Esophagus mucosa (tissue), 1 donor: Measurements from ENCODE around the gene GSTA3. TPM values are rescaled to one million over a fixed set of nuclear protein-coding genes. Genes with fewer than 3 reads are reported as not detected.
"Not testable (repeated sequence)": the region's sequence is repeated elsewhere in the genome, so short reads cannot be mapped to it uniquely, and the experiment has no call there.

Experiments
- ATAC-seq: fragments of 200-7000 bp; cut with Tn5 transposase; one replicate; pipeline ENCODE4 v1.9.1; 2020
- total RNA-seq: library from RNA; stranded (reverse); gene quantifications from one replicate; pipeline ENCODE4 v1.2.4, GENCODE V29; 2023
- donor health status: DM: yes; HTN: yes; CAD: no.

The GSTA3 gene
- total RNA-seq, 1 donor from 2014 or later: not detected

DNA sequence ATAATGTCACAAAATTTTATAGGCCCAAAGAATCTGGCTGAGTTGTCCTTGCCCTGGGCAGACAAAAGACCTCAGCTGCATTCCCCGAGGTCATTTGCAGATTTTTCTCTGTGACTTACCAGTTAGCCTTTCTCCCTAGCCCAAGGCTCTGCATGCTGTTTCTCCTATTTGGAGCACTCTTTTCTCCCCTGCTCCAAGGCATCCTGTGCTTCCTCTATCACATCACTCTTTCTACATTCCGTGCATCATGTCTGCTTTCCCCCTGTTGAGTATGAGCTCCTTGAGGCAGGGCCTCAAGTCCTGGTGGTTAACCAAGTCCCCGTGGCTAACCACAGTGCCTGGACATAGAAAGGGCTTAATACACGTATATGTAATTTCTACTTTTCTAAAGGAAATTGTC lies 593 bp upstream of the GSTA3 start:
- ATAC-seq: no peak

- no peak for ATAC-seq
Measured at GRCh38 chr6:52909131-52909530, 367 bp downstream of the GSTA3 start.

DNA sequence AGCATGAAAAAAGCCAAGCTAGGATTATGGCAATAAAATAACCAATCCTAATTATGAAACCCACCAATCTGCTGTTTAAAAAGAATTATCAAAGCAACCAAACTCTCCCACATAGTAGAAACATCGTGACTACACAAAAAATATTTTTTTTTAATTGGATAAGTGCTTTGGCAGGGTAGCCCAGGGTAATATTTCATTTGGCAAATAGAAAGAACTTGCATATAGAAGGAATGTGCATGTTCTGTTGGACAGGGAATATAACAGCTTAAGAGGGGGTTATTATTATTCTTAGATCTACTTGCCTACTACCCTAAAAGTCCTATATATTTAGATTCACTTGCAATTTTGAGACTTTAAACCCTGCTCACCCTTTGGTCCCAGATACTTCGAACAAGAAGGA lies 972 bp downstream of the GSTA3 start:
- ATAC-seq: no peak

DNA sequence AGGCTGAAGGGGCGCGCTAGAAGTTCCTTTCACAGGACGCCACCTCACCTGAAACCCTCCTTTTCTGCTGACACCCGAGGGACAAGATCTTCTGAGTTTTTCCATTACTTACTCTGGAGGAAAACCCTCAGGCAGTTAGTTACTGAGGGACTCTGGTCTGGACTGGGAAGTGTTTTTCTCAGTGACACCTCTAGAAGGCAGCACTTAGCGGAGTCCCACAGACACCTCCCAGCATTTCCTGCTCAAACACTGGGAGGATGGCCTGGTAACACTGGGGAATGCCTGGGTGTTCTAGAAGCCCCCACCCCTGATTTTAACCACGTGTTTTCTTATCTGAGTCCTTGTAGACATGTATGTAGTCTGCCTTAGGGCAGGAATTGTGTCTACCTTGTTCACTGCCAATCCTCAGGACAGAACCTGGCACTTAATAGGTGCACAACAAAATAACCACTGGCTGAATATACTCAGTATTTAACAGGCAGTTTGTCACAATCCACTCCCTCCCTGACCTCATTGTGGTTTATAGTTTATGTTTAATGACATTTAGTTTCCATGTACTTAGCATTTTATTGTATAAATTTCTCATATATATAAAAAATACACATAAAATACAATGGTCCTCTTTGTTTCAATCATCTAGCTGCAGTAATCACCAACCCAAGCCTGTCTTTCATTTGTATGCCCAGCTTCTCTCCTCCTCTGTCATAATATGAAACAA lies 4.8 kb downstream of the GSTA3 start:
- no peak for ATAC-seq

- no peak for ATAC-seq
Measured at GRCh38 chr6:52900536-52900935, 9.0 kb downstream of the GSTA3 start.

GRCh38 chr6:52895790-52896189 lies 13.7 kb downstream of the GSTA3 start:
- ATAC-seq: not testable (repeated sequence)

GRCh38 chr6:52894285-52894684 lies 15.2 kb downstream of the GSTA3 start:
- ATAC-seq: no peak

- no peak for ATAC-seq
Measured at GRCh38 chr6:52893803-52894202, 15.7 kb downstream of the GSTA3 start.

DNA sequence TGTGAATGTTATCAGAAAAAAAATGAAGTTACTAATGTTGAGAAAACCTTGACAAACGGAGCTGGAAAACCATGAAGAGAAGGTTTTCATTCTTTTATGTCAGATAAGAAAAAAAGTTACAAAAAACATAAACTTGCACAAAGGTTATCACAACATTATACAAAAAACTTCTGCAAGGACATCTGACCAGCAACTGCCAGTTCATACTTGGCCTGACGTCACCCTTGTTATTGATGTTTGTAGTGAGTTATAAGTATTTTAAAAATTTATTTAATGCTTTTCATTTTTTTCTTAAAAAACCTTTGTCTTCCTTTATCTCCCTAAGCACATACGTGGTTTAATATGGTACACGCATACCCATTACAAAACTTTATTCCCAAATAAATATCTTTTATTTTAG lies 16.3 kb downstream of the GSTA3 start:
- no peak for ATAC-seq

DNA sequence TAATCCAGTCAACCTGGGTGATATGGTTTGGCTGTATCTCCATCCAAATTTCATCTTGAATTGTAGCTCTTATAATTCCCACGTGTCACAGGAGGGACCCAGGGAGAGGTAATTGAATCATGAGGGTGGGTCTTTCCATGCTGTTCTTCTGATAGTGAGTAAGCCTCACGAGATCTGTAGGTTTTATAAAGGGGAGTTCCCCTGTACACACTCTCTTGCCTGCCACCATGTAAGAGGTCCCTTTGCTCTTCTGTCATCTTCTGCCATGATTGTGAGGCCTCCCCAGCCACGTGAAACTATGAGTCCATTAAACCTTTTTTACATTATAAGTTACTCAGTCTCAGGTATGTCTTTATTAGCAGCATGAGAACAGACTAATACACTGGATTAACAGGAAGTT lies 19.5 kb downstream of the GSTA3 start:
- no peak for ATAC-seq

GRCh38 chr6:52887910-52888524 lies 21.5 kb downstream of the GSTA3 start:
- peak; percentile 29 for ATAC-seq

DNA sequence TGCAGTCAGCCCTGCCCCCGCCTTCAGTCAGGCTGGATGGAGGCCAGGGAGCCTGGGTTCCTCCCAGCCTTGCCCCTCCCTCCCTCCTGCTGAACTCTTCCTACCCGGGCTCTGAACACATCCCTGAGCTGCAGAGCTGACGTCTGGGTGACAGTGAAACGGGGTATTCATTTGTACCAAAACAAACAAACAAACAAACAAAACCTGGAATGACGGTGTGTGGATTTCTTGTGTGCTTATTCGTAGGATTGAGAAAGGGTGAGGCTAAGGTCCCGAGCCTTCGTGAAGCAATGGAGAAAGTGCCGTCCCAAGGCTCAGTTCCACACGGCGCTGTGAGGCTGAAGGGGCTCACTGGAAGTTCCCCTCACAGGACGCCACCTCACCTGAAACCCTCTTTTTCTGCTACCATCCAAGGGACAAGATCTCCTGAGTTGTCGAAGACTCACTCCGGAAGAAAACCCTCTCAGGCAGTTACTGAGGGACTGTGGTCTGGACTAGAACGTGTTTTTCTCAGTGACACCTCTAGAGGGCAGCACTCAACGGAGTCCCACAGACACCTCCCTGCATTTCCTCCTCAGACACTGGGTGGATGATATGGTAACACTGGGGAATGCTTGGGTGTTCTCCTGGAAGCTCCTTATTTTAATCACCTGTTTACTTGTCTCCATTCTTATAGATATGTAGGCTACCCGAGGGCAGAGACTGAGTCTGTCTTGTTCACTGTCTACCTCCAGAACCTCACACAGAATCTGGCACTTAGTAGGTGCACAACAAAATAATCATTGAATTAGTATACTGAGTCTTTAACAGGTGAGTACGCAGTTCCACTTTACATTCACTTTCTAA lies 27.3 kb downstream of the GSTA3 start:
- peak; percentile 99 for ATAC-seq

DNA sequence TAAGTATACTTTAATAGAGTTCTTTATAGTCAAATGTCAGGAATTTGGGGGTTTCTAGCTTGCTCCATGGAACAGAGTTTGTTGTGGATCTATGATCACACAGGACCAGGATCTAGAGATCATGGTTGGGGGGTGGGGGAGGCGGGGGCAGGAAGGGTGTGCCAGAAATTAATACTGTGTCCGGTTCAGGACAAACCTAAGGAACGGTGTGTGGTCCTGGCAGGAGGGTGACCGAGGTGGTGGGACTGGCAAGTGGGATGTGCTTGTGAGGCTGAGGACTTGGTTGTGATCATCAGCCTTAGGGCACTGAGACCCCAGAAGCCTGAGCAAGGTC lies 27.9 kb downstream of the GSTA3 start:
- ATAC-seq: peak; percentile 22

DNA sequence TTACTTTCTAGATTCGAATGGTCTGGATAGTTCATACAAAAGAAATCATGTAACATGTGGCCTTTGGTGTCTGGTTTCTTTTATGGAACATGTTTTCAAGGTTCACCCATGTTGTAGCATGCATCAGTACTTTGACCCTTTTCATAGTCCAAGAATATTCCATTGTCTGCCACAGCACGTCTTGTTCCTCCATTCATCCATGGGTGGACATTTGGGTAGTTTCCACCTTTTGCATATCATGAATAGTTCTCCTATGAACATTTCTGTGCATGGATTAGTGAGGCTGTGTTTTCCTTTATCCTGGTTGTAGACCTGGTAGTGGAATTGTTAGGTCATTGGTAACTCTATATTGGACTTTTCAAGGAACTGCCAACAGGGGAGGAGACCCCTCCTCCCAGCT lies 31.7 kb downstream of the GSTA3 start:
- ATAC-seq: no peak

- ATAC-seq: peak; percentile 27
Measured at GRCh38 chr6:52877168-52877567, 32.3 kb downstream of the GSTA3 start.

DNA sequence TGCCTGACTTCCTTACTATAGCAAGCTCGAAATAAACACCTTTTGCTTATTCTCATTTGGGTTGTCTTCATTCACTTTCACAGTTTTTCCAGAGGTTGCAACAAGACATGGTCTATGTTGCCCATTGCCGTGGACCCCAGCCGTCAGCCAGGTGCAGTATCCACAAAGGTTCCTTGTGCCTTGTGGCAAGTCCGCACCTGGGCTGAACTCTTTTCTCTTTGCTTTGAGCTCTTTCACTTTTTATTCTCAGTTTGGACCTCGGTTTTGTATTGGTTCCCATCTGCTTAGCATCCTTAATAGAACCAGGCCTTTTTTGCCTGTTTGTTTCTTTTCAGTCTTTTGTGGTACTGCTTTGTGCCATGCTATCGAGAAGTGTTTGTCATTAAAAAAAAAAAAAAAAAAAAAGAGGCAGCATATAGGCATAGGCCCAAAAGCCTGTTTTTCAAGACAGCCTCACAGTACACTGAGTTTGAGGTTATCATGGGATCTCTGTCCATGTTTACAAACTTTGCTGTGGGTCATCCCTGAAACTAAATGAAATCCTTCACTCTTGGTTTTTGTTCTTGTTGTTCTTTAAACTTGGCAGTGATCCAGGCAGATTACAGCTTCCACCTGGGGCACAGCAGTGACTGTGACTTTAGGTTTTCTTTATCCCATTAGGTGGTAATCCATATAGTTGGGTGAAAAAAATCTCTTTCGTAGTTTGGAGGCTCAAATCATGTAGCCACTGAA lies 33.3 kb downstream of the GSTA3 start:
- ATAC-seq: no peak

- ATAC-seq: peak; percentile 97
Measured at GRCh38 chr6:52872031-52872430, 37.5 kb downstream of the GSTA3 start.

DNA sequence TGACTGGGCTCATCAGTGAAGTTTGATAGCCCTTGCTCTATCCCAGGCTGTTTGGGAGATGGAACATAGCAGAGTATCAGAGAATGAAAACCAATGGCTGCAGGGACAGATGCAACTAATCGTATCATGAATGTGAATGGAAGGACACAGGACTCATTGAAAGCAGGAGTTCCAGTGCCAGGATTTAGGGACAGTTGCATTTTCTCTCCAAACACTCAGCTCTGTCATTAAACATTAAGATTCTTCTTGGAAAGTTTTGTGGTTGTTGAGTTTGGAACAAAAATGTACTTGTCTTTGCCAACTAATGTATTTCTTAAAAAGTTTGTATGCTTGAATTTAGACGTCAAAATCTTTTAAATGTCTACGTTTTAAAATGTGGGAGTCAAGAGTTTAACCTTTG lies 37.9 kb downstream of the GSTA3 start:
- no peak for ATAC-seq

DNA sequence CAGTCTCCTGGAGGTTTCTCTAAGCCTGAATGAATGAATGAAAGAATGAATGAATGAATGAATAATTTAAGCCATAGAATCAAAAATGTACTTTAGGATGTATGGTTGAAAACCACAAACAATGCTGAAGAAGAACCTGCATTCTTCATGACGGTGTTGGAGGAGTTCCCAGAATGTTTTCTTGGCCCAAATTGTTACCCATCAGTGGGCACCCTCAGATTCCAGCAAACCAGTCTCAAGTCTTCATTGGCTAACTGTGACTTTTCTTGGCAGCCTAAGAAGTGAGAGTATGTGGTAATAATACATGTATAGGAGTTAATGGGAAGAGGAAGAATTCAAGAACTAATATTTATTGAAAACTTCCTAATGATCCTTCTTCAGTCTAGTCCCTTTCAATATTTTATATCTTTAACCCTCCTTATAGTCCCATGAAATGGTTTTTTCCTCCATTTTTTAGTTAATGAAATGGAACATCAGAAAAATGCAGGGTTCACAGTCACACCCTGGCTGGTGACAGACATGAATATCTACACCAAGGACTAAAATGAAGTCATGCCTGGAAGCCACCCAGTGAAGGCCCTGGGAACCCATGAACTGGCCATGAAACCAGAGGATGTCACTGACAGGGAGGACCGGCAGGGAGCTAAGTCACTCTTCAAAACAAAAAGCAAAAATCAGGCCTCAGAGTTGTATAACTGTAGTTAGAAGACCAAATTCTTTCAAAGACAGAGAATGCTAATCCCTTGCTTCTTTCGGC lies 39.0 kb downstream of the GSTA3 start:
- not testable (repeated sequence) for ATAC-seq

DNA sequence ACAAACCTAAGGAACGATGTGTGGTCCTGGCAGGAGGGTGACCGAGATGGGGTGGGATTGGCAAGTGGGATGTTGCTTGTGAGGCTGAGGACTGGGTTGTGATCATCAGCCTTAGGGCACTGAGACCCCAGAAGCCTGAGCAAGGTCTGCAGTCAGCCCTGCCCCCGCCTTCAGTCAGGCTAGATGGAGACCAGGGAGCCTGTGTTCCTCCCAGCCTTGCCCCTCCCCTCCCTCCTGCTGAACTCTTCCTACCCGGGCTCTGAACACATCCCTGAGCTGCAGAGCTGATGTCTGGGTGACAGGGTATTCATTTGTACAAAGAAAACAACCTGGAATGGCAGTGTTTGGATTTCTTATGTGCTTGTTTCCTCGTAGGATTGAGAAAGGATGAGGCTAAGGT lies 40.6 kb downstream of the GSTA3 start:
- not testable (repeated sequence) for ATAC-seq

- ATAC-seq: no peak
Measured at GRCh38 chr6:52868240-52868639, 41.3 kb downstream of the GSTA3 start.

- ATAC-seq: not testable (repeated sequence)
Measured at GRCh38 chr6:52861151-52861550, 48.3 kb downstream of the GSTA3 start.
